ENCODE results near the gene LPGAT1. TPM values are rescaled to one million over a fixed set of nuclear protein-coding genes. Genes with fewer than 3 reads are reported as not detected.

Gene LPGAT1
- total RNA-seq, 1 donor from 2014 or later = 70.4 TPM

GRCh38 chr1:211762206-211762605, 68.4 kb downstream of the LPGAT1 start:
- peak; percentile 44 for DNase-seq

- DNase-seq = peak; percentile 19
These were observed 69.2 kb downstream of the LPGAT1 start for GRCh38 chr1:211761400-211761799.

- no peak for DNase-seq
These were observed 74.0 kb downstream of the LPGAT1 start for GRCh38 chr1:211756471-211757020.

DNA sequence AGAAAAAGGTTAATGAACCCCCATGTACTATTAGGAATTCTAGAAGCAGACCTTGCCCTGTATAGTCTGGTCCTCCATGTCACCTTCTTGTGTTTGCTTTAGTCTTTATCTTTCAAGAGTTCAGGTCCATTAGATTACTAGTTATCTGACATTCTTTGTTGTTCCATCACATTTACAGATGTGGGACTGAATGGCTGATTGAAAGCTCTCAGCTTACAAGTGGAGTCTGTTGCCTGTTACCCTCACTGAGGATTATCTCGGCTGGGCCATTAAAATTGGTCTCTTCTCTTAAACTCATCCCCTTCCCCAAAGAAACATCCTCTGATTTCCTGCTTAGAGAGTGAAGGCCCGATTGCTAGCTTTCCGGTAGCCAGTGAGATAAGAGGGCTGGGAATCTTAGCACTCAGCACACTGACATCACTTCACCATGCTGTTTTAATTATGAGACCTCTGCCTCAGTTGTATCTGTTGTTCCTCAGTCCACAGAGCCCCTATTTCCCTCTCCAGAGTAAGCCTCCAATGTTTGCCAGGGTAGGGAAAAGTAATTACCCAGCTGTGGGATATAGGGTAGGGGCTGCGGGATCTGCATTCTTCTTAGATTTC, 76.8 kb downstream of the LPGAT1 start:
- no peak for DNase-seq

- no peak for DNase-seq
These were observed 77.5 kb downstream of the LPGAT1 start for GRCh38 chr1:211752951-211753486.

- DNase-seq = no peak
These were observed 78.2 kb downstream of the LPGAT1 start for GRCh38 chr1:211752317-211752716.

DNA sequence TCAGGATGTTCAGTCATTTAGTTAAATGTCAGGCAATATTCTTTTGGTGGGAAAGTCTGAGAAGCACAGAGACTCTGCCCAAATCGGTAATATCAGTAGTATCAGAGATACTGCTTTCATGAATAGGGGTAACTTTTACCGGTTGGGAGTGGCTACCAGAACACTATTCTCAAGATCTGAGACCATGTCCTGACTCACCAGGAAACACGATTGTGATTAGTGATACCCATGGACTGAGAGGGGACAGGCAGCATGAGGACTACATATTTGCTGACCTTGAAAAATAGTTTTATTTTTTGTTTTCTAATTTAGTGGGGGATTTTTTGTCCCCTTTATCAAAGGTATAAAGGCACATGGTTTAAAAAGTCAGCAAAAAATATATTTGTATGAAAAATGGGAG, 79.1 kb downstream of the LPGAT1 start:
- DNase-seq = no peak

GRCh38 chr1:211750599-211750998, 80.0 kb downstream of the LPGAT1 start:
- DNase-seq = no peak

DNA sequence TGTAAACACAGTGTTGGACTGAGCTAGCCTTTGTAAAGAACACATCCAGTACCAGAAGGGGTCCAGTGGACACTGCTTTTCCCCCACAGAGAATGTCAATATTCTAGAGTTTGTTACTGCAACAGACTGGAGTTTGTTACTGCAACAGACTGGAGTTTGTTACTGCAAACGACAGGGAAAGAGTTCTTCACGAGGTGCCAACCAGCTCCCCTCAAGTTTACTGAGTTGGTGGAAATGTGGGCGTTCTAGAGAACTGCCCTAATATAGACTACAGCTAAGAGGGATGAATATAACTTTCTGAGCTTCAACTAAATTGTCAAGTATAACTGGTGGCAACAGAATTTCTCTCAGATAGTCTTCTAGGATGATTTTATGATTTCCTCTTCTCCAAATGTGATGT, 81.3 kb downstream of the LPGAT1 start:
- DNase-seq = no peak

DNA sequence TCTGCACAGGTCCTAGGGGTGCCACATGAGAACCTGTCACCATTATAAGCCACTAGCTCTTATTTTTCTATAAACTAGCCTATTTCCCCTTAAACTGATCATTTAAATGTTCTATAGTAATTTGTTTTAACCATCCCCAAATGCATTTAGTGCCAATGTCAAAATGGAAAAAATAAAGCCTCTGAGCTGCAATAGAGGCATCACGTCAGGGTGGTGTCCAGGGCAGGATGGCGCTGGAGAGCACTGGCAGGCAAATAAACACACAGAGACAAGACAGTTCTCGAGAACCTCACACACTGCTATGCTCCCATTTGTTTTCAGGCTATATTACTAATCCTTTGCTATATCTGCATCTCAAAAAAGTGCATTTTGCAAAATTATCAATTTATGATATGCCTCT, 81.8 kb downstream of the LPGAT1 start:
- no peak for DNase-seq

- no peak for DNase-seq
These were observed 87.6 kb downstream of the LPGAT1 start for GRCh38 chr1:211742889-211743529.

DNA sequence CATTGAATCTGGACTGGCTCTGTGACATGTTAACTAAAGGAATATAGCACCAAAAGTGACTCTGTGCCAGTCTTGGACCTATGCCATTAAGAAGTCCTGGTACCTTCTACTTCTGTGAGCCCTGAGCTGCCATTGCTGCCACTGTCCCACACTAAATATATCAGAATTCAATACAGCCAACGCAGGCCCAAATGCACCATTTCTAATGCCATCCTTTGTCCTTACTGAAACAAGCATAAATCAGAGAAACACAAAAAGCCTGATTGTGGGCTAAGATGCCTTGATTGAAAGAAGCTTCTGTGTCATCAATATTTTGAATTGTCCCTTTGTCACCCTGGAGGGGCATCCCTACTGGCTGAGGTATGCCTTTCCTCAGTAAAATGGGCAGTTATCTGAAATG, 88.3 kb downstream of the LPGAT1 start:
- DNase-seq = no peak

DNA sequence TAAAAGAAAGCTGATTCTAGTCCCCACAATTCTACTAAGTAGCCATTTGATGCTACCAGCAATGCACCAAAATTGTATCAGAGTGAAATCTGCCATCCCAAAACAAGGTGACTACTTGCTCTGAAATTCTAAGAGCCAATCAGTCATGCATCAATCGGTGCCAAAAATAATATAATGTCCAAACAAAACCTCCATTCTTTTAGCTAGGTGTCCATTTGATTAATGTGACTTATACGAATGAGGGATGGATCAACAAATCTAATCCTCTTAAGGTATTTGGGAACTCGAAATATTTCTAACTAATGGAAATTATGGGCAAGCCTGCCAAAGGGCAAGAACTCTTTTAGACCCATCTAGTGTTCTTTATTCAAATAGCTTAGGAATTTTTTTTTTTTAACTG, 88.8 kb downstream of the LPGAT1 start:
- no peak for DNase-seq

DNA sequence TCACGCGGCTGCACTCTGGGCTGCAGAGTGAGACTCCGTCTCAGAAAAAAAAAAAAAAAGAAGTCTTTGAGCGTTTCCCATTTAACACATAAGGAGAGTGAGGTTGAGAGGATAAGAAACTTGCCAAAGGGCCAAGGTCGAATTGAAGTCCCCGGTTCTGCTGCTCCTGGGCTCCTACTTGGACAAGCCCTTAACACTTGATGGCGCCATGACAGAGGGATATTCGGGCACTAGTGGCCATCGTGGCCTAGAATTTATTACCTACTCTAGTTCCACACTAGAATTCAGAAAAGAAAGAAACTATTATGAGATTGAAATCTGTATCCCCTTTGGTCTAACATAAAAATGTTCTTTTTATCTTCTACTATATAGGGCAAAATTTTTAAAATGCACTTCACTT, 89.4 kb downstream of the LPGAT1 start:
- DNase-seq = no peak

DNA sequence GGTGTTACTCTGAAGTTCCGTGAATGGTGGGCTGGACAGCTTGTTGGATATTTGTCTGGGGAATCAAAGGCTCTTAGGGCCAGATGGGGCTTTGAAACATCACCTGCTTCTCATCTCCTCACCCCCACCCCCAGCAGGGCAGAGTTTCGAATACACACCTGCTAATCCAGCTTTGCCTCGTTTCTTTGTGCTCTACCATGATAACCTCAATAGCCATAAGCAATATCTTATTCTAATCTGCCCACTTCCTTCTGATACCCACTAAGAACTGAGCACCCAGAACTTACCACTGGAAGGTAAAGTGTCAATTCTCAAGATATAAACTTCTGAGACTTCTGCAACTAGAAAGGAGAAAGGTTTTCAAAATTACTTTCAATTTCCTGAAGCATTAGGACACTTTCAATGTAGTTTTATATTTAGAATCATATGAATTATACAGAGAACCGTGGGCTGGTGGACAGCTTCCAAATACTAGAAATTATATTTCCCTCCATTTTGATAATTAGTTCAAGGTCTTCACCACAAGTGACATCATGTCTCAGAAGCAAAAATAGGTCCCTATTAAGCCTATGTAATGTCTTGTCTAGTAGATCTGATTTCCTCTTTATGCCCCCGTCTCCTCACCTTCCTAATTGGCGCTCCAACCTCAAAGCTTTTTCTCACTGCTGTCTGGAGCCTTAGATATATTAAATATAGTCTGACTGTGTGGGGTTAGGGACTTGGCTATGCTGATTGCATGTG, 90.7 kb downstream of the LPGAT1 start:
- no peak for DNase-seq

DNA sequence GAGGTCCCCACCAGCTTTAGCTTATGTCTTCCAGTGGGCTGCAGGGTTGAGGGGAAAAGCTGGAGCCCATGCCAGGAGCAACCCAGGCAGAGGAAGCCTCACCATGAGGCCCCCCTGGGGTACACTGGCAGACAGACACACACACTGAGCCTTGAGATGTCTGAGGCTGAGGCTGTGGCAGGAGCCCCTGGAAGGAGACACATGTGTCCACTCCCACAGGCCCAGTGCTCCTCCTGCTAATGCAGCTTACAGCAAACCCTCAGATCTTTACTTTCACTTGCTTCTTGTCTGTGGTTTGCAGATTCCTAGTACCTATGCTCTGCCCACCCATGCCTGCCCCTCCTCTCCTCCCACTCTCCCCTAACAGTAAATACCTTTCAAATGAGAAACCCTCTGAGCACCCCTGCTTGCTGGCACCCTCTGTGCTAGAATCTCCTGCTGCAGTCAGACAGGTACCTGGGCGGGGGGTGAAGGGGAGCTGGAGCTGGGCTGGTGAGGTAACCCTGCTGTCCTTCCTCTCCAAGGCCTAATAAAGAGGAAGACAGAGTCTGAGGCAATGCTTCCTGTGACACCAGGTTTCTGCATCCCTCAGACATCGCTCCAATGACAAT, 91.8 kb downstream of the LPGAT1 start:
- DNase-seq = no peak

DNA sequence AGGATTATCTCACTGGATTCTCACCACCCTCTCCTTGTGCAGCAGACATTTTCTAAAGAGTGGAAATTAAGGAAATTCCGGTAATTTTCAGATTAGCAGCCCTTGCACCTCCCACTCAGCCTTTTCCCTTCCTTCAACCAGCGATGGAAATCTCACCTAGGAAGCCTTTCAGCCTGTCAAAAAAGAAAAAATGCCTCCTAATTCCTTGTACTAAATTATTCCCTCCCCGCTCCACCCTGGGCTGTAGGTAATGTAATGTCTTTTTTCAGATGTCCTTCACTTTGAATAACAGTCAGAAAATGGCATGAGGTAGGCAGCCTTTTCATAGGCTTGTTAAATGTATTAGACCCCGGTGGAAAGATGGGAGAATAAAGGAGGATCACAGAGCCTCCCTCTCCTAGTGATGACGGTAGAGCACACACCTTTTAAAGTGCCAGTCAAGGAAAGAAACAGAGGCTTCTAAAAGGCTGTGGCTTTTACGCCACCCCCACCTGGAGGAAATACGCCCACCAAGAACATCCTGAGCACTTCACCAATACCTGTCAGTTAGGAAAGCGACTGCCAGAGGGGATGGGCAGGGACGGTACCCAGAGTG, 92.4 kb downstream of the LPGAT1 start:
- DNase-seq = no peak

- no peak for DNase-seq
These were observed 93.2 kb downstream of the LPGAT1 start for GRCh38 chr1:211737115-211738035.

GRCh38 chr1:211736351-211736915, 94.1 kb downstream of the LPGAT1 start:
- DNase-seq = no peak
